ENCODE data around the gene APMAP. TPM values are rescaled to one million over a fixed set of nuclear protein-coding genes. Genes with fewer than 3 reads are reported as not detected.

APMAP gene
- total and polyA plus RNA-seq, 10 of the 15 experiments (the other 5 are each of a cell fraction or from before 2014, with no cell fraction given) = 12.1 to 60.2 (median 32.7) TPM

GRCh38 chr20:25031241-25031640 lies 38.7 kb upstream of the APMAP start:
- ChIA-PET SMC1A (ENCODE audit: uncharacterized antibody, unreplicated experiment) (interaction anchor here (1.1 kb wide), 1 partner anchor 37 kb away, joined by 3 read pairs; no protein-coding TSS in a partner anchor), POLR2A (no interaction called here), RAD21 (ENCODE audit: unreplicated experiment) (no interaction called here), CTCF (no interaction called here)
- in situ Hi-C loops (cut with MboI) = no loop called here
- peaks cover 2% of the 10 kb centered on the region for H3K79me2 ChIP-seq (ENCODE audit: control insufficient read depth, insufficient read depth, low read length)
- H3K27ac ChIP-seq (ENCODE audit: control insufficient read depth, insufficient read depth) = no peak overlapping the region
- no peak for ATAC-seq
- peaks cover 0 to 6% of the 10 kb centered on the region in 2 experiments; a peak in 2 of 4 replicates for H3K36me3 ChIP-seq (ENCODE audit: control insufficient read depth in 2 of 2, insufficient read depth in 2 of 2, low read length in 1 of 2)
- intact Hi-C loops (cut with micrococcal nuclease; ENCODE audit: unreplicated experiment) = no loop called here
- no peak overlapping the region for H3K4me3 ChIP-seq
- H3K27me3 ChIP-seq (replicated peaks in 1 of 2; ENCODE audit: control insufficient read depth in 2 of 2, insufficient read depth in 2 of 2, low read length in 1 of 2) = no peaks in the 10 kb centered on the region
- BruUV-seq (replicated peaks) = no TSS peak
- no peak overlapping the region for H3K9ac ChIP-seq (ENCODE audit: control insufficient read depth, insufficient read depth, low read length)
- FAIRE-seq = no peak
- no peaks in the 10 kb centered on the region for H3K9me3 ChIP-seq (replicated peaks; ENCODE audit: control insufficient read depth, insufficient read depth, low read length)
- no peak overlapping the region for H3K4me2 ChIP-seq (ENCODE audit: control insufficient read depth, insufficient read depth)
- H4K20me1 ChIP-seq (ENCODE audit: control insufficient read depth, insufficient read depth) = no peaks in the 10 kb centered on the region
- no peak for DNase-seq (ENCODE audit: low read depth, low spot score)
- no peak overlapping the region for H2AFZ ChIP-seq (ENCODE audit: control insufficient read depth, low read depth, low read length)
- WGBS (ENCODE audit: insufficient coverage, insufficient replicate concordance, low lambda C conversion rate, missing lambda C conversion rate) = 100% methylated on average over 3 of the region's 3 CpGs
- H3K4me1 ChIP-seq (ENCODE audit: control insufficient read depth, insufficient read depth, low read length) = peaks cover 8% of the 10 kb centered on the region
- TF ChIP-seq SP1 (IDR thresholded peaks at IDR 0.05; ENCODE audit: low read depth, low read length) = no peak
- no peak for TF ChIP-seq MTA3 (IDR thresholded peaks at IDR 0.05; ENCODE audit: borderline replicate concordance, low read length)
- no peak for TF ChIP-seq ASH2L (IDR thresholded peaks at IDR 0.05; ENCODE audit: borderline replicate concordance, low read depth)
- TF ChIP-seq SIN3A (IDR thresholded peaks at IDR 0.05; ENCODE audit: low read depth, low read length) = no peak
- TF ChIP-seq SMARCA5 (IDR thresholded peaks at IDR 0.05) = no peak
- no peak for TF ChIP-seq HSF1 (IDR thresholded peaks at IDR 0.05; ENCODE audit: low read depth, low read length)
- TF ChIP-seq IRF4 (IDR thresholded peaks at IDR 0.05; ENCODE audit: low read depth, low read length) = no peak
- no peak for TF ChIP-seq WRNIP1 (IDR thresholded peaks at IDR 0.05; ENCODE audit: borderline replicate concordance, low read depth, low read length)
- TF ChIP-seq TCF3 (IDR thresholded peaks at IDR 0.05; ENCODE audit: borderline replicate concordance, insufficient read depth, low read depth, low read length) = no peak
- no peak for TF ChIP-seq NR2C2 (IDR thresholded peaks at IDR 0.05; ENCODE audit: borderline replicate concordance, control insufficient read depth, insufficient read length, low read depth)
- TF ChIP-seq FOXM1 (IDR thresholded peaks at IDR 0.05; ENCODE audit: low read depth, low read length) = no peak
- TF ChIP-seq ZNF687 (IDR thresholded peaks at IDR 0.05) = no peak
- TF ChIP-seq SIX5 (IDR thresholded peaks at IDR 0.05; ENCODE audit: low read depth, low read length, severe bottlenecking) = no peak
- no peak for TF ChIP-seq TCF12 (IDR thresholded peaks at IDR 0.05; ENCODE audit: low read depth, low read length)
- TF ChIP-seq PRDM15 (CRISPR knock-in tag; IDR thresholded peaks at IDR 0.05) = no peak
- no peak for TF ChIP-seq KDM1A (IDR thresholded peaks at IDR 0.05; ENCODE audit: borderline replicate concordance)
- TF ChIP-seq SRF (IDR thresholded peaks at IDR 0.05; ENCODE audit: low read depth in 2 of 2, low read length in 2 of 2) = no peak
